Endometrium (tissue), 2 donors: ENCODE results near the gene LUZP2.

Experiments used
- FAIRE-seq: peaks from 2 replicates; lab custom pipeline; 2012; peaks lifted over from hg19 to GRCh38; lab: Jason Lieb, UNC
- donor health status: control.
- donor health status: control.

Gene LUZP2

GRCh38 chr11:24635588-24636290 lies 138.9 kb downstream of the LUZP2 start:
- FAIRE-seq, result no peak

GRCh38 chr11:24636291-24636629 lies 139.4 kb downstream of the LUZP2 start:
- no peak for FAIRE-seq

- no peak for FAIRE-seq
Observed at GRCh38 chr11:24637520-24637919, 140.7 kb downstream of the LUZP2 start.

- no peak for FAIRE-seq
Observed at GRCh38 chr11:24642648-24643047, 145.8 kb downstream of the LUZP2 start.

GRCh38 chr11:24645563-24645962 lies 148.7 kb downstream of the LUZP2 start:
- no peak for FAIRE-seq

GRCh38 chr11:24651873-24652272 lies 155.0 kb downstream of the LUZP2 start:
- no peak for FAIRE-seq

GRCh38 chr11:24653901-24654300 lies 157.0 kb downstream of the LUZP2 start:
- no peak for FAIRE-seq

GRCh38 chr11:24661331-24661730 lies 164.5 kb downstream of the LUZP2 start:
- no peak for FAIRE-seq

- FAIRE-seq, result no peak
Observed at GRCh38 chr11:24664399-24664798, 167.5 kb downstream of the LUZP2 start.

GRCh38 chr11:24667353-24667968 lies 170.6 kb downstream of the LUZP2 start:
- no peak for FAIRE-seq

- peak; percentile 50 for FAIRE-seq
Observed at GRCh38 chr11:24678703-24679348, 182.0 kb downstream of the LUZP2 start.

- no peak for FAIRE-seq
Observed at GRCh38 chr11:24679821-24680351, 183.0 kb downstream of the LUZP2 start.

GRCh38 chr11:24683583-24683982 lies 186.7 kb downstream of the LUZP2 start:
- FAIRE-seq, result no peak

- FAIRE-seq, result no peak
Observed at GRCh38 chr11:24685821-24686220, 189.0 kb downstream of the LUZP2 start.

GRCh38 chr11:24687531-24688147 lies 190.8 kb downstream of the LUZP2 start:
- FAIRE-seq, result no peak

- no peak for FAIRE-seq
Observed at GRCh38 chr11:24688981-24689380, 192.1 kb downstream of the LUZP2 start.

- FAIRE-seq, result no peak
Observed at GRCh38 chr11:24697522-24698111, 200.8 kb downstream of the LUZP2 start.

- FAIRE-seq, result no peak
Observed at GRCh38 chr11:24704716-24705115, 207.9 kb downstream of the LUZP2 start.

- FAIRE-seq, result no peak
Observed at GRCh38 chr11:24705474-24705873, 208.6 kb downstream of the LUZP2 start.

GRCh38 chr11:24708616-24709015 lies 211.8 kb downstream of the LUZP2 start:
- no peak for FAIRE-seq

GRCh38 chr11:24709928-24710565 lies 213.2 kb downstream of the LUZP2 start:
- no peak for FAIRE-seq

GRCh38 chr11:24714601-24715000 lies 217.7 kb downstream of the LUZP2 start:
- no peak for FAIRE-seq
